Fibroblast of skin of left biceps (primary cell): ENCODE data around the gene DLG1.
"Not testable (repeated sequence)": the region's sequence is repeated elsewhere in the genome, so short reads cannot be mapped to it uniquely, and the experiment has no call there.

Source experiments
- DNase-seq, 2 experiments: peaks; one replicate each; pipeline ENCODE4 v3.0.0-alpha.2; 2013; ENCODE audit warnings: low read depth in 2 of 2

The DLG1 gene

DNA sequence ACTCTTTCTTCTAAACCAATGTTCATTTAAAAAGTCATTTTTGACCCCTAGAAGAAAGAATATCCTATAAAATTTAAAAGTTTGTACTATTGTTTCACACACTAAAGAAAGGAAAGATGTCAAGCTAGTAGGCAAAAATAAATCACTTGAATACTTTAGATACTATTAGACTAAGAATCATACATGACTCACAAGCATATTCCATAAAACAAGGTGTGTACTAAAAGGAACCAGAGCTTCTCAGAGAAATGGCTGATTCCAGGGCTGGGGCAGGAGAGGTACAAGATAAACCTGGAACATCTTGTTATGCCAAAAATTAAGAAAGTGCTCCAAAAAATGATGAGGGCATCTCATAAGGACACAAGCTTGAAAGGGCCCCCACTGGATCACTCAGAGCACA lies 8.7 kb downstream of the DLG1 start:
- DNase-seq: no peak

DNA sequence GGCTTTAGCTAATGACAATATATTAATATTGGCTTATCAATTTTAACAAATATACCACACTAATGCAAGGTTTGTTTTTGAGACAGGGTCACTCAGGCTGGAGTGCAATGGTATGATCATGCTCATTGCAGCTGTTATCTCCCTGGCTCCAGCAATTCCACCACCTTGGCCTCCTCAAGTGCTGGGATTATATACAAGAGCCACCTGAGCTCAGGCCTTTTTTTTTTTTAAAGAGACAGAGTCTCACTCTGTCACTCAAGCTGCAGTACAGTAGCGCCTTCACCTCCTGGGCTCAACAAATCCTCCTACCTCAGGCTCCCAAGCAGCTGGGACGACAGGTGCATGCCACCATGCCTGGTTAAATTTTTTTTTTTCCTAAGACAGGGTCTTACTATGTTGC lies 11.7 kb downstream of the DLG1 start:
- no peak for DNase-seq

DNA sequence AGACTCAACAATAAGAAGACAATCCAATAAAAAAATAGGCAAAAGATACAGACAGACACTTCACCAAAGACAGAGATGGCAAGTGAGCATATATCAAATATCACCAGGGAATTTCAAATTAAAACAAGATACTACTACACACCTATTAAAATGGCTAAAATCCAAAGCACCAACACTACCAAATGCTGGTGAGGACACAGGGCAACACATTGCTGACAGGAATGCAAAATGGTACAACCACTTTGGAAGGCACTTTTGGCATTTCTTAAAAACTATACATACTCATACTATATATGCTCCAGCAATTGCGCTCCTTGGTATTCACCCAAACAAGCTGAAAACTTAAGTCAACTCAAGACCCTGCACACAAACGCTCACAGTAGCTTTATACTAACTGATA lies 12.9 kb downstream of the DLG1 start:
- DNase-seq: no peak

DNA sequence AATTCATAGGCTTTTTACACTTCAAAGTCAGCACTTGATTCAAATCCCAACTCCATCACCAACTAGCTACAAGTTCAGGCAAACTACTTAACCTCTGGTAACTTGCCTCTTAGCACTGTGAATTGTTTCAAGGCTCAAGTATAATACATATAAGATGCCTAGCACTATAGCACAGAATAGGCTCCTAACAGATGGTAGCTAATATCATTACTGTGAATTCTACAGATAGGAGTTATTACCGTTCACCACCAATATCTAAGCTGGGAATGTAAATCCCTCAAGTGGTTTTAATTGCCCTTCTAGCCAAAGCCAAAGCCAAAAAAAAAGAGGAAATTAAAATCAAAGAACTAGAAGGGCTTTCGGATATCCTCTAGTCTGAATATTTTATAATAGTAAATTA lies 15.4 kb downstream of the DLG1 start:
- DNase-seq: no peak

DNA sequence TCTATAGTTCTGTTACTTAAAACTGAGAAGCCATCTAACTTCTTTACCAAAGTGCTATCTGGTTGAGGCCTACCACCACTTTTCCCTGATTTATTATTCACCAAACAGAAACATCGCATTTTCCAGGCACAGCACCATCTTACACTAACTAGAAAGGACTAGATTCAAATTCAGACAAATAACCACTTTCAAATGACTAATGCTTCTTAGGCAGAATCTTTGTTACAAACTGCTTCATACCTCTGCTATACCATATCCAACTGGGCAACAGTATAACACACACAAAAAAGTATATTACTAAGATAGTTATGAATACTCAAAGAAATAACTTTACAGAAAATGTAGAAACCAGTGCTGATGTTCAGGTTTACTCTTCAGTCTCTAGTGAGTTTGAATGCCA lies 16.6 kb downstream of the DLG1 start:
- no peak for DNase-seq

DNA sequence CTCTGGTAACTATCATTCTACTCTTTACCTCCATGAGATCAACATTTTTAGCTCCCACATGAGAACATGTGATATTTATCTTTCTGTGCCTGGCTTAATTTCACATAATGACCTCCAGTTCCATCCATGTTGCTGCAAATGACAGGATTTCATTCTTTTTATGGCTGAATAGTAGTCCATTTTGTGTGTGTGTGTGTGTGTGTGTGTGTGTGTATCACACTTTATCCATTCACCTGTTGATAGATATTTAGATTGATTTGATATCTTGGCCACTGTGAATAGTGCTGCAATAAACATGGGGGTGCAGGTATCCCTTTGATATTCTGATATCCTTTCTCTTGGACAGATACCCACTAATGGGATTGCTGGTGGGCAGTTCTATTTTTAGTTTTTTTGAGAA lies 18.3 kb downstream of the DLG1 start:
- no peak for DNase-seq

DNA sequence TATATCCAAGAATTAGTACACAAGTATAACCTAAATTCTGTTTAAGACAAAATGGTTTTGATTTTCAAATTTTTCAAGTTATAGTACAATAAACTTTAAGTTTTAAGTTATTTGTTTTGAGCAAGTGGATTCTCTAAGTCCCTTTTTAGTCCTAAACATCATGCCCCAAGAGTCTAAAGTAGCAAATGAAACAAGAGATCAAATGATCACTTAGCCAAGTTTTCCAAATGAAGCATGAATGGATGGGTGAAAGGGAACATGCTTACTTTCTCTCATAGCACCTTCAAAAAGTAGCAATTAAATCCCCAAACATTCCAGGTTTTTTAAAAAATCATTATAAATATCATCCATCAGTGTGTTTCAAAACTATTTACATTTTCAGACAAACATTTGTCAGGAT lies 19.5 kb downstream of the DLG1 start:
- no peak for DNase-seq

DNA sequence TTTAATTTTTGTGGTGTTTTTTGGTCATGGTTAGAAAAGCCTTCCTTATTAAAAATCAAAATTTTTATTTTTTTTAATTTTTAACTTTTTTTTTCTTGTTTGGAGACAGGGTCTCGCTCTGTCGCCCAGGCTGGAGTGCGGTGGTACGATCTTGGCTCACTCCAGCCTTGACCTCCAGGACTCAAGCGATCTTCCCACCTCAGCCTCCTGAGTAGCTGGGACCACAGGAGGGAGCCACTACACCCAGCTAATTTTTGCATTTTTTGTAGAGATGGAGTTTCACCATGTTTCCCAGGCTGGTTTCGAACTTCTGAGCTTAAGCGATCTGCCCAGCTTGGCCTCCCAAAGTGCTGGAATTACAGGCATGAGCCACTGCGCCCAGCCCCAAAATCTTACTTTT lies 21.6 kb downstream of the DLG1 start:
- not testable (repeated sequence) for DNase-seq

DNA sequence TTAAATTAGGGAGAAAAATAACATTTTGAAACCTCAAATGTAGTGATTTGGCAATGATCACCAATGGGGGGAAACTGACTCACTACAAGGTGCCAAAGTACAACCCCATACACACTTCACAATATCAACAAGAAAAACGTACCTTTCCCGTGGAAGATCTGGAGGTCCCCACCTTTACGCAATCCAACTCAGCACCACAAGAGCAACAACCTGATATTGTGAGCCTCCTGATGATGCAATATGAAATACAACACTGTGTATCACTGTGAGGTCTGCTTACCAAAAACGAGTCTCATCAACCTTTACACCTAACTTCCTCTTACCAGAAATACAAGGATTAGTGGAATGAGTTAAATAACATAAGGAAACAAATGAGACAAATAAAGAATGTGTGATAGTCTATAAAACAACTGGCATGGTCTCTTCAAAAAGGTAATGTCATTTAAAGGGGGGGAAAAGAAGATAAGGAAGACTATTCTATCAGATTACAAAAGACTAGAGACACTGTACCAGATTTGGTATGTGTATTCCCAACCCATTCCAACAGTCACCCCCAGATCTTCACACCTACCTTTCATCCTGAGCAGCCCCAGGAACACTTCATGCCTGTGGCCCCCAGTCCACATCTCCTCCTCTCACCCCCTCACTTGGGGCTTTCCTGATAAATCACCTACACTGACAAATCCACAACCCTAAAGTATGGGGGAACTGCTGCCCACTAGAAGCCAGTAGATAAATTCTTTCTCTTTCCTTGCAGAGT lies 27.7 kb downstream of the DLG1 start:
- DNase-seq: no peak

DNA sequence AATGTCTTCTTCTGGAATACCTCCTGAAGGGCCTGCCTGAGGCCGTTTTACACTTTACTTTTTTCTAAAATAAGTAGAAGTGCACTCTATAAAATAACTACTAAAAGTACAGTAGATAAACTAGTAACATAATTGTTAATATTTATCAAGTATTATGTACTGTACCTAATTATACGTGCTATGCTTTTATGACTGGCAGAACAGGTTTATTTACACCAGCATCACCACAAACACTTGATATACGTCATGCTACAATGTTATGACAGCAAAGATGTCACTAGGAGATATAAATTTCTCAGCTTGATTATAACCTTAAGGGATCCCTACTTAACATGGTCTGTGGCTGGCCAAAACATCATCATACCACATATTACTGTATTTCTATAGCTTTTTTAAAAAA lies 29.4 kb downstream of the DLG1 start:
- DNase-seq: no peak

DNA sequence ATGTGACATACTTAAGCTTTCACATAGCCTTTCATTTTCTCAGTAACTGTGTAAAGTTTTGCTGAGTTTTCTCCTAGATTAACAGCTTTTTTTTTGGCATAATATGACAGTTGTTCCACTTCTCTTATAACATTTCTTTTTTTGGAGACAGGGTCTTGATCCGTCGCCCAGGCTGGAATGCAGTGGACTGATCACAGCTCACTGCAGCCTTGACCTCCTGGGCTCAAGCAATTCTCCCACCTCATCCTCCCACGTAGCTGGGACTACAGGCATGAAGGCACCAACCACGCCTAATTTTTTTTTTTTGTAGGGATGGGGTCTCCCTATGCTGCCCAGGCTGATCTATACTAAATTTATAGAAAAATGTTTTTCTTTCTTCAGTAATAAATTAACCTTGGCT lies 30.1 kb downstream of the DLG1 start:
- DNase-seq: no peak

DNA sequence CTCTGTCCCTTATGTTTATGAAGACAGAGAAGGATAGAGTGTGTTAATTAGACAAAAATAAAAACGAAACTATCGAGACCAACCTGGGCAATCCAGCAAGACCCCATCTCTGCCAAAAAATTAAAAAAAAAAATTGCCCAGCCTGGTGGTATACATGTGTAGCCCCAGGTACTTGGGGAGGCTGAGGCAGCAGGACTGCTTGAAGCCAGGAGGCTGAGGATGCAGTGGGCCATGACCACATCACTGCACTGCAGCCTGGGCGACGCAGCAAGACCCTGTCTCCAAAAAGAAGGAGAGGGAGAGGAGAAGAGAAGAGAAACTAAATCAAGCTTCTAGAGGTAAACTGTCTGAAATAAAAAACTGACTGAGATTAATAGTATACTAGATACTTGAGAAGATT lies 32.1 kb downstream of the DLG1 start:
- DNase-seq: no peak

DNA sequence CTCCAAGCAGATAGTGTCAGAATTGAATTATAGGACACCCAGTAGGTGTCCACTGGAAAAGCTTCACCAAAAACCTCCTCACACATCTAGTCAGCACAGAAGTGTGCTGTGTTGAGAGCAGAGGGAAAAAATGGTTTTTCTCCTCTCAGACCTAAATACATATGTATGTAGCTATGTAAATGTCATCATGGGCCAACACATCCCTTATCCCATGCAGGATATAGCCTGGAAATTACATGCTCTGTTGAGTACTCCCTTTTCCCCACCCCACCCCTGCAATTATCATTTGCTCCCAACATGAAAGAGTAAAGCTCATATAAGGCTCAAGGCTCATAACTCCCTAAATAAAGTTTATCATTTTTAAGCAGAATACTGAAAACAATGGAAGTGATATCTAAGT lies 35.7 kb downstream of the DLG1 start:
- DNase-seq: no peak

DNA sequence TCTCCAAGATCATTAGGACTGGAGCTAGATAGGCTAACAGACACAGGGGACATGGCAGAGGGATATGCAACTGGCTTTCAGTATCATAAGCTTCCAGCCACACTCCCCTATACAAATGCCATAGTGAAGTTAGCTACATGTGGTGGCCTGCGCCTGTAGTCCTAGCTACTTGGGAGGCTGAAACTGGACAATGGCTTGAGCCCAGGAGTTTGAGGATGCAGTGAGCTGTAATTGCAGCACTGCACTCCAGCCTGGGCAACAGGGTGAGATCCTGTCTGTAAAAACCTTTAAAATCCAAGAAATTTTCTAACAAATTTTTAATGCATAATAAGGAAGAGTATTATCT lies 37.3 kb downstream of the DLG1 start:
- no peak for DNase-seq

DNA sequence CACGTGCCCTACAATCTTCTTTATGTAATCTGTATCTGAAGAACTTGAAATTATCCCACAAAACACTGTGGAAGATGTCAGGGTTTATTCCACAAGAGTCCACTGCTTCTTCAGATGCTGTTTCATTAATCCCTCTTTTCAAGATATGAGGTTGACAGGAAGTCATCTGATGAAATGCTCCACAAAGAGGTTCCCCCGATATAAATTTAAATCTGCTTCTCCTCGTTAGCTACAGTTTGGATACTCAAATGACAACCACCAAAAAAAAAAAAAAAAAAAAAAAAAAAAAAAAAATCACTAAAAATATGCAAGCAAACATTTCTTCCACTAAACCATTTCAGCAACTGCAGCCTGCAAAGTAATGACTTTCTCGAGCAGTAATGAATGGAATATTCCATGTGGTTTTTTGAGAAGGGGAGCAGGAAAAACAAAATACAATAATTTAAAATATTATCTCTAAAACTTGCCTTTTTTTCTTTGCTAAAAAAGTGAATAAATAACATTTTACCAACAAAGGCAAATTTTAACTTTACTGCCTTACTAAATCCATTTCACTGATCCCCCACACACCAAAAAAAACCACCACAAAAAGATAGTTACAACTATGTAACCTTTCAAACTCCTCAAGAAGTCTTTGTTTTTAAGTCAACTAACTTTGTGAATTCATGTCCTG lies 37.8 kb downstream of the DLG1 start:
- peak in 1 of 2 experiments; percentile 3 for DNase-seq

DNA sequence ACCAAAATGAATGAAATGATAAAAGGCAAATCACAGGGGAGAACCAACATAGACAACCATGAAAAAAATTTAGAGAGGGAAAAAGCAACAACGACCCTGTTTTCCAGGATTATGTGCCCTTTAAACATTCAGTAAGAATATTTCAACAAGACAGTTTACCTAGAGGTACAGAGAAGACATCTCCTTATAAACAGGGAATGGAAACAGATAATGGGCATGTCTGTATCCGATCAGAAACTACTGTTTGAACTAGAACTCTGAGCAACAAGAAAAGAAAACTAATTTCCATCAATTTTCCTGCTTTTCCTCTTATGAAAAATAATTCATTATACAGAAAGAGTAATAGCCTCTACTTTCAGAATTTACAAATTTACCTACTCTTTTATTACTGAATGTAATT lies 39.3 kb downstream of the DLG1 start:
- no peak for DNase-seq

DNA sequence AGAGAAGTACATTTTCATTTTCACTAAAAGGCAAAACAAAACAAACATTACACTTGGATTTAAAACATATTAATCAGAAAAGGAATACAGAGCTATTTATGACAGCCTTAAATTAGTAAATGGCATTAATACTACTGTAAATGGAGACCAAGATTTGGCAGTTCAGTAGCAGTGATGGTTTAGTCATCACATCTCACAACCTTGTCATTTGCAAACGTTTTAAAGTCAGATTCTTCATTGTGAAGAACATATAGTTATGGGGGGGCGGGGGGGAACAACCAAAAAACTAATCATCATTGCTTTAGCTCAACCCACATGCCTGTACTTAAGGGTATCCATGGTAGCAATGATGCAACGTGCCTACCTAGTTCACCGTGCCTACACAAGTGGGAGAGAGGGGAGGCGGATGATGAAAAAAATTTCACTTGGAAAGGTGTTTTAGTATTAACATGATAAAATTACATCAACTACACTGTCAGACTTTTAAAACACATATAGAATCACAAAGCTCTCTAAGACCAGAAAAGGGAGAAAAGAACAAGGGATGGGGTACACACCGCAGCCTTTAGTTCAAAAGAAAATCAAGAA lies 40.1 kb downstream of the DLG1 start:
- DNase-seq: no peak

DNA sequence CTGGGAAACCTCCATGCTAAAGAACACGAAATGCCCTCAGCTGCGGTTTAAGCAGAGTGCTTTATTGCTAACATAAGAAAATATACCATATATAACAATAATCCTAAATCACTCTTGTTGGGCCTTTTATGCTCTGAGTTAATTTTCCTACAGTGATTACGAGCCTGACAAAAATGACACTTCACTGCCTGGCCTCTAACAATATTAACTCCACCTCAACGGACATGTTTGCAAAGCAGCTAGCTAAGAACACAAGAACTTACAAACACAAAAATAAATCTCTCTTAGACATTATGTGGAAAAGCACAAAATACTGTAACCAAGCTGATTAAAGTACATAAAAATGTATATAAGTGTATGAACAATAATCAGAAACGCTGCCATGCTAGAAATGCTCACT lies 40.7 kb downstream of the DLG1 start:
- no peak for DNase-seq

DNA sequence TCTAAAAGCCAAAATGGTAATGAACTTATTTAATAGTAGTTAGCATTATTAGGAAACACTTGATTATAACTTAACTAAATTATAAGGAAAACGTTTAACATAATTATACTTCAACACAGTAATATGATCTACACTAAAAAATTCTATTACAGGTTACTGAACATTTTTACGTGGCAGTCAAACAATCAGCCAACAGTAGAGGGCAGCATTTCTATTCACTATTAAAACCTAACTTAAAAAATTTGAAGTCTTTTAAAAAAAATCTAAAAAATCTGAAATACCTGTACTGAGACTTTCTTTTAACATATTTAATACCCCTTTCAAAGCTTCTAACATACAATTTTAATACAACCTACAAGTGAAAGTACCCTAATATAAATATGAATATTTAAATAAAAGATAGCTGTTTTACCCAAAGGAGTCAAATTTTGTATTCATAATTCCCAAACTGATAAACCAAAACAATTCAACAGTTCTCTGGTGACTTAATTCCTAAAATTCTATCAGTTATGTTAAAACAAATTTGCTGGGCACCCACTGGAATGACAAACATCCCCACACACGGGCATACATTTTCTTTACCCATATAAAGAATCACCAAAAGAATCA lies 41.5 kb downstream of the DLG1 start:
- DNase-seq: peak; percentile 8 to 22

DNA sequence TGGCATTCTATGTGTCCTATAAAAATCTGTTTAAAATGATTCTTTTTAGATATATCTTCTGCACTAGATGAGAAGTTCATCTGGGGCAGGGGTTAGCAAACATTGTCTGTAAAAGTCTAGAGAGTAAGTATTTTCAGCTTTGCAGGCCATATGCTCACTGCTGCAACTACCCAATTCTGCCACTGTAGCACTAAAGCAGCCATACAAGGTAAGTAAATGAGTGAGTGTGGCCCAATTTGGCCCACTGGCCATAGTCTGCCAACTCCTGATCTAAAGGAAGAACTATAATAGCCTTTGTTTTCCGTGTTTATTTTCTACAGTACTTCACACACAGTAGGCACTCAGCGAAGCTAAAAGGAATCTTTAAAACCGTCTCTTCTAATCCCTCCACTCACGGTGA lies 42.3 kb downstream of the DLG1 start:
- no peak for DNase-seq

DNA sequence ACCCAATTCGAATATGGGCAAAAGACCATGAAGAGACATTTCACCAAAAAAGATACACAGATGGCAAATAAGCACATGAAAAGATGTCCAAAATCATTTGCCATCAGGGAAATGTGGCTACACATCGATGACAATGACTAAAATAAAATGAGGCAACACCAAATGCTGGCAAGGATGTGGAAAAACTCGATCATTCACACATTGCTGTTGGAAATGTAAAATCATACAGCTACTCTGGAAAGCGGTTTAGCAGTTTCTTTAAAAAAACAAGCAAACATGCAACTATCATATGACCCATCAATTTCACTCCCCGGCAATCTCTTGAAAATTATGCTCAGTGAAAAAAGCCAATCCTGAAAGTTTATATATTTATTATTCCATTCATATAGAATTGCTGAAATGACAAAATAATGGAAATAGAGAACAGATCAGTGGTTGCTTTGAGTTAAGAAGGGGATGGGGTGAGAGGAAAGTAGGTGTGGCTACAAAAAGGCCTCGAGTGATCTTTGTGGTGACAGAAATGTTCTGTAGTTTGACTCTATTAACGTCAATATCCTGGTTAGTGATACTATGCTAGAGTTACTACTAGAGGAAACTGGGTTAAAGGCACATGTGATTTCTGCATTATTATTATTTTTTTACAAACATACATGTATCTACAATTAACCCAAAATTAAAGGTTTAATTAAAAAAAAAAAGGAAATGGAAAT lies 45.0 kb downstream of the DLG1 start:
- no peak for DNase-seq

DNA sequence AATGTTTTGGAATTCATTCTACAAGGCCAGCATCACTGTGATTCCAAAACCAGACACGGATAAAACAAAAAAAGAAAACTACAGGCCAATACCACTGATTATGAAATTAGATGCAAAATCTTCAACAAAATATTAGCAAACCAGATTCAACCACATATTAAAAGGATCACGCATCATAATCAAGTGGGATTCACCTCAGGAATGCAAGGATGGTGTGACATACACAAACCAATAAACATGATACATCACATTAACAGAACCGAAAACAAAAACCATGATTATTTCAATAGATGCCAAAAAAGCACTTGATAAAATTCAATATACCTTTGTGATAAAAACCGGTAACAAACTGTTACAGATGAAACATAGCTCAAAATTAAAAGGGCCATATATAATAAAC lies 48.9 kb downstream of the DLG1 start:
- no peak for DNase-seq
